Subcutaneous adipose tissue (tissue), 4 donors: ENCODE results near the gene MID1. TPM values are rescaled to one million over a fixed set of nuclear protein-coding genes. Genes with fewer than 3 reads are reported as not detected.

ENCODE experiments used
- total RNA-seq, 4 donors: library from RNA; depleted of rRNA; stranded (reverse); fragments of >200 nt; gene quantifications; one replicate each; pipeline ENCODE4 v1.1.0, GENCODE V29; 2016
- TF ChIP-seq, protein P1 (sequence below): fragments of 450-650 bp; IDR thresholded peaks from one replicate; pipeline ENCODE4 v1.5.1; 2016; ENCODE audit warnings: low read depth, mild to moderate bottlenecking, control low read depth, antibody characterized with exemption, moderate library complexity

Gene MID1, protein sequence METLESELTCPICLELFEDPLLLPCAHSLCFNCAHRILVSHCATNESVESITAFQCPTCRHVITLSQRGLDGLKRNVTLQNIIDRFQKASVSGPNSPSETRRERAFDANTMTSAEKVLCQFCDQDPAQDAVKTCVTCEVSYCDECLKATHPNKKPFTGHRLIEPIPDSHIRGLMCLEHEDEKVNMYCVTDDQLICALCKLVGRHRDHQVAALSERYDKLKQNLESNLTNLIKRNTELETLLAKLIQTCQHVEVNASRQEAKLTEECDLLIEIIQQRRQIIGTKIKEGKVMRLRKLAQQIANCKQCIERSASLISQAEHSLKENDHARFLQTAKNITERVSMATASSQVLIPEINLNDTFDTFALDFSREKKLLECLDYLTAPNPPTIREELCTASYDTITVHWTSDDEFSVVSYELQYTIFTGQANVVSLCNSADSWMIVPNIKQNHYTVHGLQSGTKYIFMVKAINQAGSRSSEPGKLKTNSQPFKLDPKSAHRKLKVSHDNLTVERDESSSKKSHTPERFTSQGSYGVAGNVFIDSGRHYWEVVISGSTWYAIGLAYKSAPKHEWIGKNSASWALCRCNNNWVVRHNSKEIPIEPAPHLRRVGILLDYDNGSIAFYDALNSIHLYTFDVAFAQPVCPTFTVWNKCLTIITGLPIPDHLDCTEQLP
- total RNA-seq = 10 to 100 TPM in 1 of 4 donors, 1 to 10 TPM in 3; 5.9 to 11.1 (median 8.6) TPM

DNA sequence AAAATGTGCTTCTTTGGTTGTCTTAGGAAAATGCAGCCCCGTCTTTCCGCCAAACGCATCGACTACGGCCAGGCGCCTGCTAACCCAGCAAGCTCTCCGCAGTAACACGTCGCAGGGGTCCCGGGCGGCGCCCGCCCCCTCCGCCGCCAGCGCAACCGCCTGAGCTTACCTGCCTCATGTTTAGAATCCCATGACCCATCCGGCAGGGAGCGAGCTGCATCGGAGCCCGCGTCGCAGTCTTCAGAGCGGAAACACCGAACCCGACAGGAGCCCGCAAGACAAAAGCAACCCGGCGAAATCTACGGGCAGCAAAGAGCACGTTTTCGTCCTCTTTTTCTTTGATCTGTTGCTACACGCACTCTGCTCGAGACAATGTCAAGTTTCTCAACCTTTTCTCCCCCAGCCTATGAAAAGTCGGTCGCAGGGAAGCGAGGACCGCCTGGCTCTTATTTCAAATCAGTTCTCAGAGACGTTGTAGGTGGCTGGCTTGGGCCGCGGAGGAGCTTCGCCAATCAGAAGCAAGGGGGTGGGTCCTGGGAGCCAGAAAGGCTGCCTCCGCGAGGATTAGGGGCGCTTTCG lies at the start of gene MID1:
Gene MID1 (minus strand): TSS at position 465 of the 579 bp plus-strand sequence. CDS start 53,038 bp downstream, outside the sequence.
- TF ChIP-seq, protein P1, sequence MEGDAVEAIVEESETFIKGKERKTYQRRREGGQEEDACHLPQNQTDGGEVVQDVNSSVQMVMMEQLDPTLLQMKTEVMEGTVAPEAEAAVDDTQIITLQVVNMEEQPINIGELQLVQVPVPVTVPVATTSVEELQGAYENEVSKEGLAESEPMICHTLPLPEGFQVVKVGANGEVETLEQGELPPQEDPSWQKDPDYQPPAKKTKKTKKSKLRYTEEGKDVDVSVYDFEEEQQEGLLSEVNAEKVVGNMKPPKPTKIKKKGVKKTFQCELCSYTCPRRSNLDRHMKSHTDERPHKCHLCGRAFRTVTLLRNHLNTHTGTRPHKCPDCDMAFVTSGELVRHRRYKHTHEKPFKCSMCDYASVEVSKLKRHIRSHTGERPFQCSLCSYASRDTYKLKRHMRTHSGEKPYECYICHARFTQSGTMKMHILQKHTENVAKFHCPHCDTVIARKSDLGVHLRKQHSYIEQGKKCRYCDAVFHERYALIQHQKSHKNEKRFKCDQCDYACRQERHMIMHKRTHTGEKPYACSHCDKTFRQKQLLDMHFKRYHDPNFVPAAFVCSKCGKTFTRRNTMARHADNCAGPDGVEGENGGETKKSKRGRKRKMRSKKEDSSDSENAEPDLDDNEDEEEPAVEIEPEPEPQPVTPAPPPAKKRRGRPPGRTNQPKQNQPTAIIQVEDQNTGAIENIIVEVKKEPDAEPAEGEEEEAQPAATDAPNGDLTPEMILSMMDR = no peak

DNA sequence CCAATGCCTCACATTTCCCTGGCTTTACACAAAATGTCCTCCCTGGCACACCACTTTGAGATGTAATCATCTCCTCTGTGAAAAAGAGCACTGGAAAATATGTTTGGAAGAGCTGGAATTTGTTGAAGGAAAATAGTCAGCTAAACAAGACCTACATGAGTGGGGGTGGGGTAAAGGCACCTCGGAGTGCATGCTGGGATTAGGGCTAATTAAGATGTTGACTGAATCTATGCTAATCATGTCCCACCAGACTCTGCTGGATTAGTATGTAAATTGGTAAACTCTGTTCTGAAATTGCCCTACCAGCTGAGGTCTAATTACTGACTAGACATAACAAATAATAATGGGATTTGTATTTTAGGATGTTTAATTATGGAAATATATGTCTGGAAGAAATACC lies 46.8 kb upstream of the MID1 start:
- TF ChIP-seq, protein P1 = no peak

- TF ChIP-seq, protein P1 = no peak
These were observed 45.7 kb upstream of the MID1 start for GRCh38 chrX:10666102-10666501.

DNA sequence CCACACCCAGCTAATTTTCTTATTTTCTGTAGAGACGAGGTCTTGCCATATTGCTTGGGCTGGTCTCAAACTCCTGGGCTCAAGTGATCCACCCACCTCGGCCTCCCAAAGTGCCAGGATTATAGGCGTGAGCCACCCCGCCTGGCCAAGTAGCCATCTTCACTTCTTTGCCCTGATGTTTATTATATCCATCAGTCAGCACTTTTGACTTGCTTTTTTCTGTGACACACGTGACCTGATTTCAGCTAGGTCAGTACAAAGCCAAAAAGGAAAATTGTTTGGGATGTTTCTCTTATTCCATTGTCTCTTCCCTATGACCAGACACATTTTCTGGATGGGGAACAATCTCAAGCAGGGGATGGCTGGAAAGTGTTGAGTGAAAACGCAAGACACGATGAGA lies 45.3 kb upstream of the MID1 start:
- TF ChIP-seq, protein P1 = no peak

DNA sequence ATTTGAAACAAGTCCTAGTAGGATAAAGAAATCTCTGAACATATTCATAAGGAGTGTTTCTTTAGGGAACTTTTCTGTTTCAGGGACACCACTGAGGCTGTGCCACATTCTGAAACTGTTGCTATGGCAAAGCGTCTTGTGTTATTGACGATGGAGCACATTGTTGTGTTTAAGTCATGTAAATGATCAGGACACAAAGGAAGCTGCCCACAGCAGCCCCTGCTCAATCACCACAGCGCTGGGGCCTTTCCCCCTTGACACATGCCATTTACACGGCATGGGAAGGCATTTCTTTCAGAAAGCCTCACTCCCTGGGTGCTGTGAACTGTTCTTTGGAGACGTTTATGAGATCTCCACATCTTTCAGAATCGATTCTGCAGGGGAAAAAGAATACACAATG lies 39.8 kb upstream of the MID1 start:
- TF ChIP-seq, protein P1 = no peak

- TF ChIP-seq, protein P1 = no peak
These were observed 35.8 kb upstream of the MID1 start for GRCh38 chrX:10656214-10656613.

DNA sequence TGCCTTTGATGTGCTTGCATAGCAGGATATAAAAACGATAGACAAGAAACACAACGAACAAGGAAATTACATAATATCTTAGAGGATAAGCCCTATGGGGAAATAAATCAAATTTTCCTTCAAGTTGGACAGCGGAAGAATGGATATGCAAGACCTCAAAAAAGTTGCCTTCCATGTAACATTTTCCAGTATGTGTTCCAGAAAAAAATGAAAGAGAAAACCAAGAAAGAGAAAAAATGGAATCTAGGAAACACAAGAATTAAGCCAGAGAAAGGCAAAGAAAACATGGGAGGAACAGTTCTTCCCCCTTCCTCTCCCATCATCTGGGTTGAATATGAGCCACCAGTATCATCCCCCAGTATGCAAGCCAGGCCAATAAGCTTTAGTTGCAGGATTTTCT lies 34.6 kb upstream of the MID1 start:
- TF ChIP-seq, protein P1 = no peak
